Kidney epithelial cell (primary cell): ENCODE measurements around the gene ATP6V1F. TPM values are rescaled to one million over a fixed set of nuclear protein-coding genes. Genes with fewer than 3 reads are reported as not detected.

Experiments used
- DNase-seq: peaks from one replicate; pipeline ENCODE4 v3.0.0-alpha.2; 2010; ENCODE audit warnings: low read depth
- H3K27me3 ChIP-seq: 2 replicates; pipeline ENCODE4 v1.6.0; 2011; ENCODE audit warnings: low read length; ENCODE audit not compliant: control insufficient read depth, insufficient read depth
- H3K36me3 ChIP-seq: 2 replicates; pipeline ENCODE4 v1.5.1; 2011; ENCODE audit warnings: low read length; ENCODE audit not compliant: control insufficient read depth, insufficient read depth
- H3K4me3 ChIP-seq: 2 replicates; pipeline ENCODE4 v1.5.1; 2011; ENCODE audit warnings: low read depth, mild to moderate bottlenecking, control low read depth, low read length
- CTCF ChIP-seq: IDR thresholded peaks from 2 replicates; pipeline ENCODE4 v1.5.1; 2011; ENCODE audit warnings: mild to moderate bottlenecking, moderate library complexity, low read length, control low read depth, inconsistent platforms; ENCODE audit not compliant: insufficient read depth, poor library complexity, severe bottlenecking
- total RNA-seq: library from RNA; depleted of rRNA; stranded (reverse); fragments of >200 nt; gene quantifications from 2 replicates; pipeline ENCODE4 v1.2.3, GENCODE V29; 2015

The ATP6V1F gene, protein sequence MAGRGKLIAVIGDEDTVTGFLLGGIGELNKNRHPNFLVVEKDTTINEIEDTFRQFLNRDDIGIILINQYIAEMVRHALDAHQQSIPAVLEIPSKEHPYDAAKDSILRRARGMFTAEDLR
- 211 and 225 TPM in 2 replicates for total RNA-seq

GRCh38 chr7:128862571-128863432 is at the start of gene ATP6V1F:
TSS of gene ATP6V1F (plus strand) at chr7:128862856. CDS start at chr7:128862905, 49 bp downstream.
- no peak for TF ChIP-seq CTCF
- Histone ChIP-seq H3K4me3 (peak within 1 kb of the TSS; percentile 82), H3K36me3 (no peaks in the 10 kb centered on the region), H3K27me3 (no peaks in the 10 kb centered on the region)
- DNase-seq, result peak; percentile 84

GRCh38 chr7:128814499-128814898 is 48.2 kb upstream of the ATP6V1F start:
- peaks cover 2% of the 10 kb centered on the region for H3K27me3 ChIP-seq
- TF ChIP-seq CTCF, result no peak
- no peak for DNase-seq
- H3K36me3 ChIP-seq, result no peaks in the 10 kb centered on the region
- no peak overlapping the region for H3K4me3 ChIP-seq

DNA sequence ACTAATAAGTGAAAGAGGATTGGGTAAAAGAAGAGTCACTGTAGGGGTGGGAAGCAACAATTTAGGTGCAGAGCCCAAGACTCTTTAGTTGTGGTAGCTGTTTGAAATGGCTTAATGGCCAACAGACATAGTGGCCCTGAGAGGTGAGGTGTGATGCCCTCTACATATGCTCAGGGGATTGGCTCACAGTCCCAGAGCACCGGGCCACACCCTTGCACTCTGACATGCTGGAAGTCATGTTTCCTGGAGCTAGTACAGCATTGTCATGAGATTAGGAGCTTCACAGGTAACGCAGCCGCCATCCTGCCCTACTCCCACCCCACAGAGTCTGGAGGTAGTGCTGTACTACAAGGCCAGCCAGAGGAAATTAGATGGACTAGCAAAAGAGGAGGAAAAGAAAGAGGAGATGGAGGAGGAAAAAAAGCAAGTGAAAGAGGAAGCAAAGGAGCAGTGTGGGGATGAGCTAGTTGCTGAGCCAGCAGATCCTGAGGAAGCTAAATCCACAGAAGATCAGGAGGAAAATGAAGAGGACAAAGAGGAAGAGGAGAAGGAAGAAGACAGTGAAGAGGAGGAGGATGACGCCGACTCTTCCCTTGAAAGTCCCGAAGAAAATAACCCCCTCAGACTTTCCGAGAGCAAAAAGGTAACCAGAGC is 47.2 kb upstream of the ATP6V1F start:
- Histone ChIP-seq H3K27me3 (peaks cover 2% of the 10 kb centered on the region), H3K4me3 (no peak overlapping the region), H3K36me3 (no peaks in the 10 kb centered on the region)
- no peak for TF ChIP-seq CTCF
- no peak for DNase-seq

- DNase-seq, result no peak
- H3K4me3 ChIP-seq, result no peak overlapping the region
- peaks cover 4% of the 10 kb centered on the region for H3K27me3 ChIP-seq
- no peaks in the 10 kb centered on the region for H3K36me3 ChIP-seq
- no peak for TF ChIP-seq CTCF
Measured at GRCh38 chr7:128818694-128819093, 44.0 kb upstream of the ATP6V1F start.

GRCh38 chr7:128821724-128822123 is 40.9 kb upstream of the ATP6V1F start:
- Histone ChIP-seq H3K27me3 (peaks cover 4% of the 10 kb centered on the region), H3K4me3 (no peak overlapping the region), H3K36me3 (no peaks in the 10 kb centered on the region)
- TF ChIP-seq CTCF, result no peak
- DNase-seq, result no peak
